IPS DF 4.7 (cell line): ENCODE measurements around the gene ITGAX.
A peak's percentile ranks its signal among the peaks of the same experiment; 100 is the strongest.

Experiments
- DNase-seq: peaks from one replicate; pipeline ENCODE4 v3.0.0-alpha.2; 2013; ENCODE audit warnings: low spot score; ENCODE audit errors: extremely low read depth

Gene ITGAX

GRCh38 chr16:31373235-31373634 lies 18.3 kb downstream of the ITGAX start:
- DNase-seq = no peak

GRCh38 chr16:31375231-31375630 lies 20.3 kb downstream of the ITGAX start:
- no peak for DNase-seq

- DNase-seq = no peak
Observed at GRCh38 chr16:31376705-31377104, 21.7 kb downstream of the ITGAX start.

GRCh38 chr16:31377210-31377903 lies 22.4 kb downstream of the ITGAX start:
- no peak for DNase-seq

GRCh38 chr16:31380201-31380600 lies 25.2 kb downstream of the ITGAX start:
- DNase-seq = no peak

- peak; percentile 28 for DNase-seq
Observed at GRCh38 chr16:31382485-31383161, 27.6 kb downstream of the ITGAX start.

- no peak for DNase-seq
Observed at GRCh38 chr16:31385680-31386079, 30.7 kb downstream of the ITGAX start.

GRCh38 chr16:31386157-31386984 lies 31.4 kb downstream of the ITGAX start:
- DNase-seq = no peak

GRCh38 chr16:31388535-31388934 lies 33.6 kb downstream of the ITGAX start:
- no peak for DNase-seq

GRCh38 chr16:31390504-31391041 lies 35.6 kb downstream of the ITGAX start:
- DNase-seq = no peak

- DNase-seq = no peak
Observed at GRCh38 chr16:31393056-31393455, 38.1 kb downstream of the ITGAX start, which contains the start of gene ITGAD. TSS of gene ITGAD (plus strand) at chr16:31393335. CDS start at chr16:31393361, 26 bp downstream.

GRCh38 chr16:31395647-31396046 lies 40.7 kb downstream of the ITGAX start:
- no peak for DNase-seq

- DNase-seq = no peak
Observed at GRCh38 chr16:31397096-31397660, 42.2 kb downstream of the ITGAX start.

- DNase-seq = no peak
Observed at GRCh38 chr16:31397701-31398100, 42.7 kb downstream of the ITGAX start.

GRCh38 chr16:31400191-31400590 lies 45.2 kb downstream of the ITGAX start:
- DNase-seq = no peak

- no peak for DNase-seq
Observed at GRCh38 chr16:31401436-31401835, 46.5 kb downstream of the ITGAX start.

GRCh38 chr16:31402687-31403086 lies 47.7 kb downstream of the ITGAX start:
- no peak for DNase-seq

- DNase-seq = no peak
Observed at GRCh38 chr16:31403590-31404352, 48.8 kb downstream of the ITGAX start.

GRCh38 chr16:31404353-31405064 lies 49.5 kb downstream of the ITGAX start:
- DNase-seq = no peak

GRCh38 chr16:31407406-31407805 lies 52.4 kb downstream of the ITGAX start:
- no peak for DNase-seq
